ENCODE measurements around the gene PLK5.

GRCh38 chr19:1521636-1522035 is 2.2 kb upstream of the PLK5 start:
- TF ChIP-seq, protein P1, sequence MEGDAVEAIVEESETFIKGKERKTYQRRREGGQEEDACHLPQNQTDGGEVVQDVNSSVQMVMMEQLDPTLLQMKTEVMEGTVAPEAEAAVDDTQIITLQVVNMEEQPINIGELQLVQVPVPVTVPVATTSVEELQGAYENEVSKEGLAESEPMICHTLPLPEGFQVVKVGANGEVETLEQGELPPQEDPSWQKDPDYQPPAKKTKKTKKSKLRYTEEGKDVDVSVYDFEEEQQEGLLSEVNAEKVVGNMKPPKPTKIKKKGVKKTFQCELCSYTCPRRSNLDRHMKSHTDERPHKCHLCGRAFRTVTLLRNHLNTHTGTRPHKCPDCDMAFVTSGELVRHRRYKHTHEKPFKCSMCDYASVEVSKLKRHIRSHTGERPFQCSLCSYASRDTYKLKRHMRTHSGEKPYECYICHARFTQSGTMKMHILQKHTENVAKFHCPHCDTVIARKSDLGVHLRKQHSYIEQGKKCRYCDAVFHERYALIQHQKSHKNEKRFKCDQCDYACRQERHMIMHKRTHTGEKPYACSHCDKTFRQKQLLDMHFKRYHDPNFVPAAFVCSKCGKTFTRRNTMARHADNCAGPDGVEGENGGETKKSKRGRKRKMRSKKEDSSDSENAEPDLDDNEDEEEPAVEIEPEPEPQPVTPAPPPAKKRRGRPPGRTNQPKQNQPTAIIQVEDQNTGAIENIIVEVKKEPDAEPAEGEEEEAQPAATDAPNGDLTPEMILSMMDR (IDR thresholded peaks at IDR 0.05; ENCODE audit: insufficient read depth, low read depth, low read length): no peak
- TF ChIP-seq EZH2 (IDR thresholded peaks at IDR 0.05; ENCODE audit: insufficient read depth, low read length): no peak

All from astrocyte (in vitro differentiated cells and primary cell).